Endothelial cell of umbilical vein (primary cell): Measurements from ENCODE around the gene CPXM2. TPM values are rescaled to one million over a fixed set of nuclear protein-coding genes. Genes with fewer than 3 reads are reported as not detected.

Source experiments
- BruUV-seq: library from RNA; stranded (reverse); fragments of 400-500 nt; replicated peaks from 2 replicates; lab custom pipeline; 2021; lab: Mats Ljungman, UMichigan
- CTCF ChIA-PET: fragments of 300-600, 350-600 bp; sonication (Branson Sonifier 250); formaldehyde crosslinking; loops from one replicate; lab custom pipeline; 2021; ENCODE audit warnings: antibody characterized with exemption, inconsistent platforms; lab: Charles Lee
- POLR2A ChIA-PET: fragments of 300-600, 350-600 bp; sonication (Branson Sonifier 250); formaldehyde crosslinking; loops from one replicate; lab custom pipeline; 2021; ENCODE audit warnings: antibody characterized with exemption, inconsistent platforms; lab: Charles Lee
- DNase-seq: peaks from one replicate; pipeline ENCODE4 v3.0.0-alpha.2; 2011; ENCODE audit warnings: low read depth, low spot score
- FAIRE-seq: peaks from 2 replicates; lab custom pipeline; 2011; peaks lifted over from hg19 to GRCh38; lab: Jason Lieb, UNC
- H2AFZ ChIP-seq: 2 replicates; pipeline ENCODE4 v1.6.0; 2012; ENCODE audit warnings: low read depth, low read length, control low read depth, inconsistent platforms
- H3K27ac ChIP-seq: 2 replicates; pipeline ENCODE4 v1.5.1; 2011; ENCODE audit warnings: low read depth, mild to moderate bottlenecking, control low read depth, low read length, moderate library complexity; ENCODE audit not compliant: insufficient read depth
- H3K27me3 ChIP-seq, 2 experiments: 2 replicates each; pipeline versions ENCODE4 v1.6.0 to v1.6.1; 2011; ENCODE audit warnings: low read length in 2 of 2, mixed read lengths in 1 of 2; ENCODE audit not compliant: control insufficient read depth in 2 of 2, insufficient read depth in 2 of 2
- H3K36me3 ChIP-seq, 2 experiments: 2 replicates in 1 of 2; 3 replicates in 1 of 2; pipeline ENCODE4 v1.5.1; 2011; ENCODE audit warnings: low read length in 2 of 2, mild to moderate bottlenecking in 1 of 2, moderate library complexity in 1 of 2; ENCODE audit not compliant: control insufficient read depth in 2 of 2, insufficient read depth in 2 of 2; ENCODE audit errors: extremely low read depth in 1 of 2
- H3K4me1 ChIP-seq: 3 replicates; pipeline ENCODE4 v1.5.1; 2011; ENCODE audit warnings: mild to moderate bottlenecking, low read length; ENCODE audit not compliant: control insufficient read depth, insufficient read depth; ENCODE audit errors: extremely low read depth
- H3K4me2 ChIP-seq: 2 replicates; pipeline ENCODE4 v1.6.1; 2011; ENCODE audit warnings: low read length, control low read depth, mixed read lengths; ENCODE audit not compliant: insufficient read depth
- H3K4me3 ChIP-seq, 3 experiments: fragments of 200-600 bp in 1 of 3; sonication (generic), shearing (Covaris generic) in 1 of 3; replicated peaks in 1 of 3; 2 replicates each; pipeline ENCODE4 v1.5.1; 2011 to 2016; ENCODE audit warnings: control low read depth in 3 of 3, low read length in 3 of 3, mild to moderate bottlenecking in 2 of 3, inconsistent platforms in 1 of 3, low read depth in 1 of 3, moderate library complexity in 1 of 3; ENCODE audit not compliant: insufficient read depth in 1 of 3
- H3K79me2 ChIP-seq: 2 replicates; pipeline ENCODE4 v1.6.0; 2012; ENCODE audit warnings: low read length, inconsistent platforms; ENCODE audit not compliant: control insufficient read depth, insufficient read depth
- H3K9ac ChIP-seq: replicated peaks from 2 replicates; pipeline ENCODE3; 2011; ENCODE audit warnings: low read length, control low read depth; ENCODE audit not compliant: insufficient read depth; ENCODE audit errors: extremely low read depth
- H3K9me1 ChIP-seq: replicated peaks from 3 replicates; pipeline ENCODE4 v1.6.0; 2011; ENCODE audit warnings: mild to moderate bottlenecking, low read length; ENCODE audit not compliant: control insufficient read depth, insufficient read depth; ENCODE audit errors: extremely low read depth
- H3K9me3 ChIP-seq: replicated peaks from 2 replicates; pipeline ENCODE4 v1.5.1; 2012; ENCODE audit warnings: low read length, inconsistent platforms; ENCODE audit not compliant: control insufficient read depth, insufficient read depth
- H4K20me1 ChIP-seq: replicated peaks from 2 replicates; pipeline ENCODE3; 2011; ENCODE audit warnings: mild to moderate bottlenecking, low read length; ENCODE audit not compliant: control insufficient read depth, insufficient read depth; ENCODE audit errors: extremely low read depth
- CTCF ChIP-seq, 2 donors: IDR thresholded peaks; 1 replicate in 1 of 2; 2 replicates in 1 of 2; pipeline ENCODE4 v1.5.1; 2011; ENCODE audit warnings: low read length in 2 of 2, mild to moderate bottlenecking in 2 of 2, moderate library complexity in 2 of 2, control low read depth in 1 of 2, inconsistent platforms in 1 of 2, low read depth in 1 of 2; ENCODE audit not compliant: insufficient read depth in 1 of 2; ENCODE audit errors: extremely low read depth in 1 of 2
- EZH2 ChIP-seq: IDR thresholded peaks from 2 replicates; pipeline ENCODE4 v1.6.1; 2012; ENCODE audit warnings: borderline replicate concordance, low read depth, mild to moderate bottlenecking, moderate library complexity, low read length, inconsistent platforms; ENCODE audit not compliant: severe bottlenecking
- FOS ChIP-seq: IDR thresholded peaks from 2 replicates; pipeline ENCODE4 v1.6.1; 2011; ENCODE audit warnings: mild to moderate bottlenecking, low read length, moderate library complexity, borderline replicate concordance; ENCODE audit not compliant: insufficient read depth
- GATA2 ChIP-seq: IDR thresholded peaks from 2 replicates; pipeline ENCODE4 v1.7.0; 2011; ENCODE audit warnings: low read depth, mild to moderate bottlenecking, moderate library complexity, mixed read lengths, low read length; ENCODE audit not compliant: insufficient read length, insufficient read depth
- JUN ChIP-seq: IDR thresholded peaks from 2 replicates; pipeline ENCODE4 v1.6.1; 2011; ENCODE audit warnings: borderline replicate concordance, low read depth; ENCODE audit not compliant: insufficient read length, insufficient read depth
- MAX ChIP-seq: IDR thresholded peaks from 2 replicates; pipeline ENCODE4 v1.6.1; 2011; ENCODE audit not compliant: insufficient read depth, insufficient read length
- MYC ChIP-seq: IDR thresholded peaks from one replicate; pipeline ENCODE4 v1.6.1; 2011; ENCODE audit warnings: mild to moderate bottlenecking, low read depth, low read length
- POLR2A ChIP-seq: IDR thresholded peaks from 2 replicates; pipeline ENCODE4 v1.6.1; 2012; ENCODE audit warnings: low read depth, mild to moderate bottlenecking, control low read depth, low read length
- POLR2AphosphoS5 ChIP-seq: IDR thresholded peaks from 2 replicates; pipeline ENCODE4 v1.6.1; 2012; ENCODE audit warnings: low read depth, mild to moderate bottlenecking, control low read depth, low read length, moderate library complexity; ENCODE audit not compliant: insufficient read depth
- dilution Hi-C: fragments of 300-500 bp; cut with MboI; formaldehyde crosslinking; loops from one replicate; pipeline ENCODE4 v1.15.0; 2019; ENCODE audit warnings: low sequenced_read_pairs; ENCODE audit not compliant: extremely low pct_ligation_motif_present
- intact Hi-C: fragments of 100-400 bp; cut with micrococcal nuclease; formaldehyde crosslinking; loops from one replicate; pipeline ENCODE4 v1.10.0; 2022
- polyA plus RNA-seq, 4 experiments: library from polyadenylated mRNA; depleted of rRNA in 3 of 4; stranded (reverse) in 3 of 4; unstranded in 1 of 4; fragments of >200 nt; gene quantifications; 2 replicates each; pipeline versions ENCODE4 v1.2.1 to v1.2.3, GENCODE V29; 2011 to 2012; ENCODE audit warnings: missing spikeins in 1 of 4
- total RNA-seq: library from RNA; stranded (reverse); gene quantifications from 2 replicates; pipeline ENCODE4 v1.2.3, GENCODE V29; 2021

CPXM2 gene
- total and polyA plus RNA-seq, 2 donors (not counting 3 experiments of a cell fraction or from before 2014, with no cell fraction given) = 1.8 to 2.7 TPM

GRCh38 chr10:123909866-123910265 is 18.3 kb upstream of the CPXM2 start:
- TF ChIP-seq POLR2AphosphoS5 (no peak), FOS (no peak), MYC (no peak), POLR2A (no peak), GATA2 (no peak), JUN (no peak), CTCF (IDR thresholded peaks at IDR 0.05; ENCODE audit: extremely low read depth in 1 of 2, insufficient read depth in 1 of 2, low read depth in 1 of 2, low read length in 2 of 2) (no peak), EZH2 (no peak), MAX (no peak)
- H3K9me1 ChIP-seq = no peaks in the 10 kb centered on the region
- FAIRE-seq = no peak
- no peaks in the 10 kb centered on the region for H4K20me1 ChIP-seq
- no peaks in the 10 kb centered on the region for H3K9me3 ChIP-seq
- dilution Hi-C loops = no loop called here
- ChIA-PET POLR2A (no interaction called here), CTCF (no interaction called here)
- H3K27ac ChIP-seq = no peak overlapping the region
- H3K79me2 ChIP-seq = no peaks in the 10 kb centered on the region
- intact Hi-C loops = no loop called here
- no peaks in the 10 kb centered on the region for H3K4me1 ChIP-seq
- H3K4me2 ChIP-seq = no peak overlapping the region
- no peaks in the 10 kb centered on the region for H3K27me3 ChIP-seq
- H2AFZ ChIP-seq = no peak overlapping the region
- no peak overlapping the region for H3K4me3 ChIP-seq
- BruUV-seq = no TSS peak
- no peak overlapping the region for H3K9ac ChIP-seq
- no peaks in the 10 kb centered on the region for H3K36me3 ChIP-seq
- no peak for DNase-seq
